Measurements from ENCODE around the gene PODNL1.

- TF ChIP-seq CTCF (optimal IDR thresholded peaks at IDR 0.05 in 1 of 3, IDR thresholded peaks at IDR 0.05 in 1 of 3, conservative IDR thresholded peaks at IDR 0.05 in 1 of 3; ENCODE audit: extremely low read depth in 1 of 3, insufficient read depth in 2 of 3, low read length in 3 of 3): no peak
- no peak for TF ChIP-seq EZH2 (IDR thresholded peaks at IDR 0.05; ENCODE audit: low read length)
Measured at GRCh38 chr19:13926715-13927114, 11.5 kb downstream of the PODNL1 start.

Data from keratinocyte (primary cell).